SK-N-SH treated with all-trans-retinoic acid at 6 μM for 48 hours (cell line): ENCODE measurements around the gene FEM1A.

Experiments used
- ATAC-seq: fragments of 200-7000 bp; cut with Tn5 transposase; 3 replicates; pipeline ENCODE4 v1.9.1; 2020; ENCODE audit warnings: mild to moderate bottlenecking, moderate library complexity
- ARNTL ChIP-seq: fragments of 450-650 bp; formaldehyde crosslinking; IDR thresholded peaks from 2 replicates; pipeline ENCODE4 v1.5.0; 2020; ENCODE audit warnings: low read depth, mild to moderate bottlenecking, moderate library complexity, borderline replicate concordance
- BACH2 ChIP-seq: fragments of 250-450 bp; sonication (Bioruptor Pico); IDR thresholded peaks from 2 replicates; pipeline ENCODE4 v1.9.0; 2021; ENCODE audit warnings: mild to moderate bottlenecking, borderline replicate concordance
- CREB5 ChIP-seq: fragments of 250-450 bp; sonication (Bioruptor Pico); IDR thresholded peaks from 2 replicates; pipeline ENCODE4 v1.5.1; 2020; ENCODE audit warnings: low read depth, mild to moderate bottlenecking, moderate library complexity
- CSDC2 ChIP-seq: fragments of 250-450 bp; sonication (Bioruptor Pico); IDR thresholded peaks from 2 replicates; pipeline ENCODE4 v1.5.0; 2020; ENCODE audit warnings: mild to moderate bottlenecking, moderate library complexity
- CSRNP3 ChIP-seq: fragments of 250-450 bp; sonication (Bioruptor Pico); IDR thresholded peaks from 2 replicates; pipeline ENCODE4 v1.5.1; 2021; ENCODE audit warnings: mild to moderate bottlenecking, moderate library complexity
- ESRRG ChIP-seq: fragments of 250-450 bp; sonication (Bioruptor Pico); IDR thresholded peaks from 2 replicates; pipeline ENCODE4 v1.6.1; 2021; ENCODE audit warnings: mild to moderate bottlenecking
- GLIS3 ChIP-seq: fragments of 250-450 bp; sonication (Bioruptor Pico); IDR thresholded peaks from 2 replicates; pipeline ENCODE4 v1.5.0; 2020; ENCODE audit warnings: mild to moderate bottlenecking, moderate library complexity
- ISL1 ChIP-seq: fragments of 250-450 bp; sonication (Bioruptor Pico); IDR thresholded peaks from 2 replicates; pipeline ENCODE4 v2.1.2; 2022; ENCODE audit warnings: mild to moderate bottlenecking, moderate library complexity
- OSR1 ChIP-seq: fragments of 250-450 bp; sonication (Bioruptor Pico); IDR thresholded peaks from 2 replicates; pipeline ENCODE4 v1.8.0; 2022; ENCODE audit warnings: moderate library complexity, mild to moderate bottlenecking, inconsistent platforms
- PATZ1 ChIP-seq: fragments of 250-450 bp; sonication (Bioruptor Pico); IDR thresholded peaks from 2 replicates; pipeline ENCODE4 v1.8.0; 2020; ENCODE audit warnings: mild to moderate bottlenecking, moderate library complexity, borderline replicate concordance
- POU6F1 ChIP-seq: fragments of 250-450 bp; sonication (Bioruptor Pico); IDR thresholded peaks from 2 replicates; pipeline ENCODE4 v1.8.0; 2021; ENCODE audit warnings: low read depth, mild to moderate bottlenecking, moderate library complexity, borderline replicate concordance
- PPARA ChIP-seq: fragments of 250-450 bp; sonication (Bioruptor Pico); IDR thresholded peaks from 2 replicates; pipeline ENCODE4 v1.5.0; 2020; ENCODE audit warnings: mild to moderate bottlenecking, borderline replicate concordance
- RARB ChIP-seq: fragments of 250-450 bp; sonication (Bioruptor Pico); IDR thresholded peaks from 2 replicates; pipeline ENCODE4 v1.8.0; 2021; ENCODE audit warnings: mild to moderate bottlenecking, moderate library complexity
- SNAI2 ChIP-seq: fragments of 250-450 bp; sonication (Bioruptor Pico); IDR thresholded peaks from 2 replicates; pipeline ENCODE4 v1.5.0; 2020; ENCODE audit warnings: mild to moderate bottlenecking, moderate library complexity
- TCF4 ChIP-seq: fragments of 250-450 bp; sonication (Bioruptor Pico); IDR thresholded peaks from 2 replicates; pipeline ENCODE4 v1.8.0; 2021; ENCODE audit warnings: mild to moderate bottlenecking, moderate library complexity, borderline replicate concordance
- TOX ChIP-seq: fragments of 250-450 bp; sonication (Bioruptor Pico); IDR thresholded peaks from 2 replicates; pipeline ENCODE4 v1.8.0; 2021; ENCODE audit warnings: mild to moderate bottlenecking, moderate library complexity, borderline replicate concordance
- TSHZ2 ChIP-seq: fragments of 250-450 bp; sonication (Bioruptor Pico); IDR thresholded peaks from 2 replicates; pipeline ENCODE4 v1.5.0; 2020; ENCODE audit warnings: mild to moderate bottlenecking, moderate library complexity
- ZC3H10 ChIP-seq: fragments of 250-450 bp; sonication (Bioruptor Pico); IDR thresholded peaks from 2 replicates; pipeline ENCODE4 v1.5.1; 2021; ENCODE audit warnings: mild to moderate bottlenecking, moderate library complexity
- ZFP3 ChIP-seq: fragments of 250-450 bp; sonication (Bioruptor Pico); IDR thresholded peaks from 2 replicates; pipeline ENCODE4 v1.5.0; 2020; ENCODE audit warnings: mild to moderate bottlenecking, moderate library complexity
- ZFP30 ChIP-seq: fragments of 450-650 bp; formaldehyde crosslinking; IDR thresholded peaks from 2 replicates; pipeline ENCODE4 v1.5.0; 2022; ENCODE audit warnings: mild to moderate bottlenecking, moderate library complexity
- ZNF565 ChIP-seq: fragments of 450-650 bp; formaldehyde crosslinking; conservative IDR thresholded peaks from 2 replicates; pipeline ENCODE4 v1.5.0; 2020; ENCODE audit warnings: low read depth, mild to moderate bottlenecking, moderate library complexity
- ZNF70 ChIP-seq: fragments of 450-650 bp; formaldehyde crosslinking; IDR thresholded peaks from 2 replicates; pipeline ENCODE4 v1.5.0; 2020; ENCODE audit warnings: mild to moderate bottlenecking, moderate library complexity
- ZNF8 ChIP-seq: fragments of 450-650 bp; formaldehyde crosslinking; IDR thresholded peaks from 2 replicates; pipeline ENCODE4 v1.5.0; 2020; ENCODE audit warnings: mild to moderate bottlenecking, moderate library complexity

FEM1A gene

GRCh38 chr19:4791183-4792018 is at the start of gene FEM1A:
TSS of gene FEM1A (plus strand) at chr19:4791734. CDS start at chr19:4791855, 121 bp downstream.
- peak; percentile 99 for ATAC-seq
- TF ChIP-seq TOX (CRISPR knock-in tag), result no peak
- peak; percentile 91 for TF ChIP-seq ZFP3 (CRISPR knock-in tag)
- TF ChIP-seq ESRRG, result no peak
- no peak for TF ChIP-seq POU6F1 (CRISPR knock-in tag)
- TF ChIP-seq TSHZ2, result peak; percentile 99
- 0 out of 2 replicates have a peak, but pooled peaks have one; percentile 11 for TF ChIP-seq ZFP30 (CRISPR knock-in tag)
- TF ChIP-seq ZNF70 (CRISPR knock-in tag), result no peak
- no peak for TF ChIP-seq GLIS3
- TF ChIP-seq BACH2 (CRISPR knock-in tag), result peak; percentile 79; the same call in 1 of the 2 replicates
- peak; percentile 81; the same call in 1 of the 2 replicates for TF ChIP-seq ZNF565
- TF ChIP-seq ARNTL (CRISPR knock-in tag), result no peak
- peak; percentile 34; the same call in 1 of the 2 replicates for TF ChIP-seq ZNF8 (CRISPR knock-in tag)
- TF ChIP-seq PPARA (CRISPR knock-in tag), result 0 out of 2 replicates have a peak, but pooled peaks have one; percentile 68
- peak; percentile 19; the same call in 1 of the 2 replicates for TF ChIP-seq CREB5
- TF ChIP-seq PATZ1 (CRISPR knock-in tag), result no peak
- no peak for TF ChIP-seq RARB (CRISPR knock-in tag)
- TF ChIP-seq OSR1 (CRISPR knock-in tag), result no peak
- TF ChIP-seq ZC3H10, result no peak
- TF ChIP-seq CSRNP3 (CRISPR knock-in tag), result no peak
- TF ChIP-seq TCF4 (CRISPR knock-in tag), result no peak
- peak; percentile 98 for TF ChIP-seq SNAI2
- TF ChIP-seq CSDC2 (CRISPR knock-in tag), result peak; percentile 97
- TF ChIP-seq ISL1, result no peak
